GM21619 (cell line): ENCODE measurements around the gene SLC26A1.
A peak's percentile ranks its signal among the peaks of the same experiment; 100 is the strongest.
"Not testable (repeated sequence)": the region's sequence is repeated elsewhere in the genome, so short reads cannot be mapped to it uniquely, and the experiment has no call there.

Experiments
- ATAC-seq: cut with Tn5 transposase; IDR thresholded peaks from one replicate; pipeline ENCODE4 v1.9.1; 2021; ENCODE audit not compliant: unreplicated experiment

Gene SLC26A1

DNA sequence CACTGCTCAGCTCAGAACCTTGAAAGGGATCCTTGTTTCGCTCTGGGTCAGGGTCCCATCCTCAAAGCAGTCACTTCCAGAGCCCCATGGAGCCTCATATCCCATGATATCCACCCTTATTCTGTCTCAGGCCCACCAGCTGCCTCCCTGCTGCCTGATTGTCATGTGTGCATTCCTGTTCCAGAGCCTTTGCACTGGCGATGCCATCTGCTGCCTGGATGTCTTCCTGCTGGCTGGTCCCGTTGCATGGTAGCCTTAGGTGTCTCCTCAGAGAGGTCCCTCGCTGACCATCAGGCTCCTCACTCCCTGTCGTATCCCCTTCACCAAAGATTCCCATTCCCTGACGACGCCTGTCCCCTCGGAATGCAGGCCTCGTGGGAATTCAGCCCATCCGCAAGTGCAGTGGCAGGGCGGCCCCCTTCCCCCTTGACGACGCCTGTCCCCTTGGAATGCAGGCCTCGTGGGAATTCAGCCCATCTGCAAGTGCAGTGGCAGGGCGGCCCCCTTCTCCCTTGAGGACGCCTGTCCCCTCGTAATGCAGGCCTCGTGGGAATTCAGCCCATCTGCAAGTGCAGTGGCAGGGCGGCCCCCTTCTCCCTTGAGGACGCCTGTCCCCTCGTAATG lies 6.1 kb upstream of the SLC26A1 start:
- not testable (repeated sequence) for ATAC-seq

DNA sequence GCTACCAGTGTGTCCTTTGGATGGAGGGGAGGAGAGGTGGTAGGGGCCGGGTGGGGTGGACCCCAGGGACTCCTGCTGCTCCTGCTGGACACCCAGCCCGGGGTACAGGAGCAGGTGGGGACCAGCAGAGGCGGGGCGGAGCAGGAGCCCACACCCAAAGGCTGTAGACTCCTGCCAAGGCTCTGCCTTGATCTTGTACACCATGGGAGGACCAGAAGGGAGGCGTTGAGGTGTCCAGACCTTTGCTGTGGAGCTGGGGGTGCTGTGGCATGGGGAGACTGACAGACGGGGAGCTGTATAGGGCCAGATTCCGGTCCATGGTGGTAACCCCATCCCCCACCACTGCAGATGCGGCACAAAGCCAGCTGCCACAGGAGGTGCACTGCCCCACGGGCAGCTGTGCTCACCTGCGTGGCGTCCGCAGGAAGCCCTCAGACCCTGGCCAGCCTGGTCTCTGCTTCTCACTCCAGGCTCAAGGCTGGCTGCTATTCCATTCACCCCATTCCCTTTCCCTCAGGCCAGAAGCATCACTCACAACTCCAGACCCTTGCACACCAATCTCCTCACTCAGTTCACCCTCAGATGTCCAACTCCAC lies 5.0 kb upstream of the SLC26A1 start:
- ATAC-seq: no peak

DNA sequence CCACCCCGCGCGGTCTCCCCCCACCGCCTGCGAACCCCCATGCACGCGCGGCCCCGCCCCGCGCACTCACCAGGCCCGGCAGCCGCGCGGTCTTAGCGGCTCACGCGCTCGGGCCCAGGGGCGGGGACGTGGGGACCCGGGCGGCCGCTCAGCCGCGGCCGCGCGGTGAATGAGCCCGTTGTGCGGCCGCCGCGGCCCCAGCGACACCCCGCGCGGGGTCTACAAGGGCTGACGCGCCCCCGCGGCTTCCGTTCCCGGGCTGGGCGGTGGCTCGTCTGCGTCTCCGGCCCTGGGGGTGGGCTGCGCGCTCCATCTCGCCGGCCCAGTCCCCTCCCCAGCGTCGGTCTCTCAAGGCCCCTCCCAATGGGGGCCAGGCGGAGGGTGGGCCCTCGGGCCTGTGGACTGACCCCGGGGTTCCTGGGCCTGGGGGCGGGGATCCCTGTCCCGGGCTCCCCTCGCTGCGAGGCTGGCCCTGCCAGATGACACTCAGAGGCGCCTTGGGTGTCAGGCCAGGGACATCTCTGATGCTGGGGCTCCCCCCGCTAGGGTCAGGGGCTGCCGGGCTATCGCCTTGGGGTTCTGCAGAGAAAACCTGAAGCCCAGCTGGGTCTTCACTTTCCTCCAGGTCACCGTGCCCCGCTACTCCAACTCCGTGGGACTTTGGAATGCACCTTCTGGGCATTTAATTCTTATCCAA lies 4.3 kb upstream of the SLC26A1 start:
- no peak for ATAC-seq

DNA sequence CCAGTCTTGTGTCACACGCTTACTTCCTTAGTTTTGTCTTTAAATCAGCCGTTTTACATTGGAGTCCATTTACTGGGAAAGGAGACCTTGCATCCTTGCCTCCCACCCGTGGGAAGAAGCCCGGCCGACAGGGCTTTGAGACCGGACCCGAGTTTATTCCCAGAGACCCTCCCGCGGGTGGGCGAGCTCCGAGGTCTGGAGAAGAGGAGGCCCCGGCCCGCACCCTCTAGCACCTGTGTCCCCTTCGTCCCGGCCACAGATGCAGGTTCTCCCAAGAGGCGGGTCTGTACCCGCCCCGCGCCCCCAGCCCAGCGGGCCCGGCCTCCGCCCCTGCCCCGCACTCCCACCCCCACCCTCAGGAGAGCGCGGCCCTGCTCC lies 3.8 kb upstream of the SLC26A1 start:
- ATAC-seq: no peak

DNA sequence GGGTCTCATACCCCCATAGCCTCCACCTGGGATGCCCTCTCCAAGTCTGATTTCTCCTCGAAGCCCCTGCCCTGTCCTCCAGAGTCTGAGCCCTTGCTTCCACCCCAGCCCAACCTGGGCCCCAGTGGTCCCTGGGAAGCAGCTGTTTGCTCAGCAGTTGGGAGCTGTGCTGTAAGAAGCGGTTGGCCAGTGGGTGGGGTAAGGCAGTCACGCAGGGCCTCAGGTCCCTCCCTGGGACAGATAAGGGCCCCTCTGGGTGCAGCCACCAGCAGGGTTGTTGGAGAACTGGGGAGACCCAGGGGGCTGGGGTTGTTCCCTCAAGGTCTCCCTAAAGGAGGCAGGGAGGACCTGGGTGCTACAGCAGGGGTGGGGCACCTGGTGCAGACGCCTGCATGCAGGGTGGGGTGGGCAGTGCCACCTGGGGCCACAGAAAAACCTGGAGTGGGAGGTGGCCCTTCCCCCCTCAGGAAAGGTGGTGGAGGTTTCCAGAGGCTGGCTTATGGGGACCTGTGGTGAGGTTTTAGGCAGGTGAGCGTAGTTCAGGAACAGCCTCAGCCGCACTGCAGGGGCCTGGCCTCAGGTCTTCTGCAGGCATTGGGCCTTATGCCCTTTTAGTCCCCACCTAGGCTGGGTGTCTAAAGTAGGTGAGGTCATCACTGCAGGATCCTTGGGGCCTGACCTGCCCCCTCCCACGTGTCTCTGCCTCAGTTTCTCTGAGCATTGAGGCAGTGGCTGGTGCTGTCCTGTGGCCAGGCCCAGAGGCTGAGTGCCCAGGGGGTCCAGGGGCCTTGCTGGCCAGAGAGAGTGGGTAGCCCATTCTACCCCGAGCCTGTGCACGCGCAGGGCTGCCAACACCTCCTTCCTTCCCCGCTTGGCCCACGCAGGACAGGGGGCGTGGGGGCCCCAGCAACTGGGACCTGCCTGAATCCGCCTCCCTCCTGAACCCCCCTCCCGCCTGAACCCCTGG lies 3.1 kb upstream of the SLC26A1 start:
- ATAC-seq: no peak

DNA sequence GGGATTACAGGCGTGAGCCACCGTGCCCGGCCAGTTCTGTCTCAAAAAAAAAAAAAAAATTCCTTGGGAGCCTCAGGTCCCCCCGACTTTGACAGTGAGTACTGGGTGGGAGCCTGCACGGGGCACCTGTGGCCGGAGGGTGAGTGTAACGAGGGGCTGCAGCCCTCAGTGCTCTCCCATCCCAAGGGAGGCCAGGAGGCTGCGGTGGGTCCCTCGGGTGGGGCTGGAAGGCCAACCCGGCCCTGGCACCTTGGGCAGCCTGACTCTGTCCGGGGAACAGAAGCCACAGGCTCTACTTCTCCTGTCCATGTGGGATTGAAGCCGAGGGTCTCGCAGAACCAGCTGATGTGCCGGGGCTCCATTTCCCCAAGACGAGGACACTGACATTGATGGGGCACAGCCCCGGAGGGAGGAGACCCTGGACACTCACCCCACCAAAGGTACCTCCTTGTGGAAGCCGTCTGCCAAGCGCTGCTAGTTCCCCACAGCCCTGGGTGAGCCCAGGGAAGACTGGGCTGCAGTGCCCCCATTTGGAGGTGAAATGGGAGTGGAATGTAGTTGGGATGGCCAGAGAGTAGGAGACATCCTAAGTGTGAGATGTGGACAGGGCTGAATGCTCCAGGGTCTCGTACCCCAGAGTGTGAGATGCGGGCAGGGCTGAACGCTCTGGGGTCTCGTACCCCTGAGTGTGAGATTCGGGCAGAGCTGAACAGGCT lies 2.3 kb upstream of the SLC26A1 start:
- no peak for ATAC-seq

DNA sequence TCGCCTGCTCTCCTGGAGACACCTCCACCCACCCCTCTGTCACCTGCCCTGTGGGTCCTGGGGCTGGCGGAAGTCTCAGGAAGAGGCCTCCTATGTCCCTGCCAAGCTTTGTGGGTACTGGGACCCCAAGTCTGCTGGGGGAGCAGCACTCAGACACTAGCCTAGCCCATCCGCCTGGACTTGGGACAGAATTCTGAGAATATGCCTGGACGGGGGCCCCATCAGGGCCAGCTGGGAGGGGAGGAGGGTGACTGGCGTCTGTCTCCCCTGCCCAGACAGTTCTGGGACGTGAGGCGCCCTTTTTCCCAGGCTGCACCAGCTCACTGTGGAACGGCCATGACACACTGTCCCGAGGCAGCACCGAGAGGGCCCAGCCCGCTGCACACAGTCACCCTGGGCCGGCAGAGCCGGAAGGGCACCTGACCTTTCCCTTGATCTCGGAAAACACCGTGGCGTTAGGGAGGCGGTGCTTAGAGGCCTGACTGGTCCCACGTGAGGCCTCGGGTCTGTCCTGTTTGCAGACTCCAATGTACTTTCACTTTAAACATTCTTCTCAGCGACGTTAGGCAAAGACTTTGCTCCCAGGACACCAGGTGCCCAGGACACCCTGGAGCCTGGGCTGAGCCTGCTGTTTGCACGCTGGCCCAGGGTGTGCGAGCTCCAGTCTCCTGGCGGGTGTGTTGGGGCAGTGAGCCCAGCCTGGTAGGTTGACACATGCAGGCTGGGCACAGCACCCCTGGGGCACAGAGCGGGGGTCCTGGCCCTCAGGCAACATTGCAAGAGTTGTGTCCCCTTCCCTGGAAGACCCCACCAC lies 700 bp downstream of the SLC26A1 start:
- no peak for ATAC-seq

DNA sequence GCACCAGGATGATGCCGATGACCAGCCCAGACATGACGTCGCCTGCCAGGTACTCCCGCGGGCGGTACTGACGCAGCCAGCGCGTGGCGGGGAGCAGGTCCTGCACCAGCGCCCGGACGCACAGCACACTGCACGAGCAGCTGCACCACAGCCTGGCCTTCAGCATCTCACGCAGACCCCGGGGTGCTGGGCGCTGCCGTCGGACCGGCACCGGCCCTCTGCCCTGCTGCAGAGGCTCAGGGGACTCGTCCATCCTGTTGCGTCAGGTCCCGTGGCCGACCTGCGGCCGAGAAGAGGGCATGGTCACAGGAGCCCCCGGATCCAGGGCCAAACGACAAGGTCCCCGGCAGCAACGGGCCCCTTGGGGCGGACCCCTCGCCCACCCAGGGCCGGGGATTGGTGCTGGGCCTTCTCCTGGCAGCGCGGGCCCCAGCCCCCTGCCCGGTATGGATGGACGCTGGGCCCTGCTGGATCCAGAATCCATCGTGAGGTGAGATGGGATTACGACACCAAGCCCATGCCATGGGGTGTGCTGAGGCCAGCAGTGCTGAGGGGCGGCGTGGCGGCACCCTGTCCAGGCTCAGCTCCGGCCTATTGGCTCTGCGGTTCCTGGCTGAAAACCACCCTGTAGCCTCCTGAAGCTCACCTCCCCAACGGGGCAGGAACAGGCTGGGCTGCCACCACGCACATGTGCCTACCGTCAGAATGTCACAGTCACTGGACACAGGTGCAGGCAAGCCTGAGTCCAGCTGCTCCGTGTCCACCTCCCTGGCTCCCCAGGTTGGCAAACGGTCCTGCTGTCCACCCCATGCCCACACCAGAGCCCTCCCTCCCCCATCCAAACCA lies 1.5 kb downstream of the SLC26A1 start:
- ATAC-seq: no peak

DNA sequence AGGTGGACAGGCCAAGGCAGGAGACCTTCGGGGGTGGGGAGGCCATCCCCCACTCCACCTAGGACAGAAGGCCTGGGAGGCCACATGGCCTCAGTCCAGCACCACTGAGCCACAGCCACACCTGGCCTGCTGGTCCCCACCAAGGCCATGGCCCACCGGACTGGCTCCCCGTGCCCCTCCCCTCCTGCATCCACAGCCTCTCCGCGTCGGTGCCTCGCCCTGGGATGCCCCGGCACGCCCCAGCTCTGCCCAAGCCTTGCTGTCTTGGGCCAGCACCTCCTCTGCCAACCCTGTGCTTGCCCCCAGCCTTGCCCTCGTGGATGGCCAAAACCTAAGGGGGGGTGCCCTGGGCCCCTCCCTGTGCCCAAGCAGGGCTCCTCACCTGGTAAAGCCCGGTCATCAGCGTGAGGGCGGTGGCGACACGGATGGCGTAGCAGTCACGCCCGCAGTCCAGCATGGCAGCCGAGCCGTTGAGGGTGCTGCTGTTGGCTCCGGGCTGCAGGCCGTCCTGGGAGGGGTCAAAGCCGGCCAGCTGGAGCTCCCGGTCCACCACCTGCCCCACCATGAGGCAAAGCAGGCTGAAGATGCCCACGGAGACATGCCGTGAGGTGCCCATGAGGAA lies 2.3 kb downstream of the SLC26A1 start:
- ATAC-seq: no peak

DNA sequence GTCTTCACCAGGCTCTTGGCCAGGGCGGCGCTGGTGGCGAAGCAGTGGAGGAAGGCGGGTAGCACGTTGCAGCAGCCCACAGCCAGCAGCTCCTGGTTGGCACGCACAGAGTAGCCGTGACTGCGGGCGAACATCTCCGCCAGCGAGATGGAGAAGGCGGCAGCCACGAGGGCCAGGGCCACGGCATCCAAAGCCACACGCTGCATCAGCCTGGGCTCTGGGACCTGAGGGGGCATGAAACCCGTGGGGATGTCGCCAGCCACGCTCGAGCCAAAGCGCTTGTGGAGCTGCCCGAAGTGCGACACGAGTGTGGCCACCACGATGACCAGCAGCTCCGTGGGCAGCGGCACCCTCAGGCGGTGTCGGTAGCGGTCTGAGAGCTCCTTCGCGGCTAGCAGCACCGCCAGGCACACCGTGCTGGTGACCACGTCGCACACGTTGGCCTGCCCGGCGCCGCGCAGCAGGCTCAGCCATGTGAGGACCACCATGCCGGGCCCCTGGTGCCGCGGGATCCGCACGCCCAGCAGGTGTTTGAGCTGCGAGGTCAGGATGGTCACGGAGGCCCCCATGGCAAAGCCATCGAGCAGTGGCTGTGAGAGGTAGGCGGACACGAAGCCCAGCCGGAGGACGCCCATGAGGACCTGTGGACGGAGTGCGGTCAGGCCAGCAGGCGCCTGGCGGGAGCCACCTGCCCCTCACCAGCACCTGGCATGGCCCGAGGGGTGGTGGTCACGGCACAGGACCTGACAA lies 3.3 kb downstream of the SLC26A1 start:
- no peak for ATAC-seq

DNA sequence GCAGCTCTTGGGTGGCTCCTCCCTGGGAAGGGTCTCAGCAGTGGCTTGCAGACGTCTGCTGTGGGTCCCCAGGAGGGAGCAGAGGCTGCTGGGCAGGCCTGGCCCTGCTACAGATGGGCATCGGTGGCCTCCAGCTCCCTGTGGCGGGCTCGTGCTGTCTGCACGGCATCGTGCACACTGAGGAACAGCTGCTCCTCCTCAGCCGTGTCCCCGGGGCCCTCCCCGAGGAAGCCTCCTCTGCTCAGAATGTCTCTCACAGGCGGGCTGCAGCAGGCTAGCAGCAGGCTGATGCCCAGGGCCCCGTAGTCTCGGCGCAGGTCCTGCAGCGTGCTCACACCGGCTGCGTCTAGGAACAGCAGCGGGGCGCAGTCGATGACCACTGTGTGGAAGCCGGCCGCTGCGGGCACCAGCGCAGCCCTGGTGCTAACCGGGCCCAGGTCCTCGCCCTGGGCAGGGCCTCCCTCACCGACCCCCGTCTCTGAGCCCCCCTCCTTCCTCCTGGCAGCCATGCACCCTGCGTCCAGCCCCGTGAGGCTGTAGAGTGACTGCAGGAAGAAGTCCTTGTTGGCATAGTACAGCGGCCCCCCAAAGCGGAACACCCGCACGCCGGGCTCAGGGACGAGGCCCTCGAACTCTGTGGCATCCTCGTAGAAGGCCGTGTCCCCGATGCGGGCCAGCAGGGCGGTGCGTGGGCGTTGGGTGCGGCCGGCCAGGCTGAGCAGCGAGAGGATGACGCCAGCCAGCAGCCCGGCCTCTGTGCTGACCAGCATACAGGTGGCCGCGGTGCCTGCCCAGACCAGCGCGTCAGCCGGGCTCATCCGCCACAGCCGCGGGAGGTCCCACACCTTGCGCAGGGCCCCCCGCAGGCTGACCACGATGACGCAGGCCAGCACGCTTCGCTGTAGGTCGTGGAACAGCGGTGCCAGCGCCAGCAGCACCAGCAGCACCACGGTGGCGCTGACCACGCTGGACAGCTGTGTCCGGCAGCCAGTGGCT lies 4.2 kb downstream of the SLC26A1 start:
- ATAC-seq: no peak

DNA sequence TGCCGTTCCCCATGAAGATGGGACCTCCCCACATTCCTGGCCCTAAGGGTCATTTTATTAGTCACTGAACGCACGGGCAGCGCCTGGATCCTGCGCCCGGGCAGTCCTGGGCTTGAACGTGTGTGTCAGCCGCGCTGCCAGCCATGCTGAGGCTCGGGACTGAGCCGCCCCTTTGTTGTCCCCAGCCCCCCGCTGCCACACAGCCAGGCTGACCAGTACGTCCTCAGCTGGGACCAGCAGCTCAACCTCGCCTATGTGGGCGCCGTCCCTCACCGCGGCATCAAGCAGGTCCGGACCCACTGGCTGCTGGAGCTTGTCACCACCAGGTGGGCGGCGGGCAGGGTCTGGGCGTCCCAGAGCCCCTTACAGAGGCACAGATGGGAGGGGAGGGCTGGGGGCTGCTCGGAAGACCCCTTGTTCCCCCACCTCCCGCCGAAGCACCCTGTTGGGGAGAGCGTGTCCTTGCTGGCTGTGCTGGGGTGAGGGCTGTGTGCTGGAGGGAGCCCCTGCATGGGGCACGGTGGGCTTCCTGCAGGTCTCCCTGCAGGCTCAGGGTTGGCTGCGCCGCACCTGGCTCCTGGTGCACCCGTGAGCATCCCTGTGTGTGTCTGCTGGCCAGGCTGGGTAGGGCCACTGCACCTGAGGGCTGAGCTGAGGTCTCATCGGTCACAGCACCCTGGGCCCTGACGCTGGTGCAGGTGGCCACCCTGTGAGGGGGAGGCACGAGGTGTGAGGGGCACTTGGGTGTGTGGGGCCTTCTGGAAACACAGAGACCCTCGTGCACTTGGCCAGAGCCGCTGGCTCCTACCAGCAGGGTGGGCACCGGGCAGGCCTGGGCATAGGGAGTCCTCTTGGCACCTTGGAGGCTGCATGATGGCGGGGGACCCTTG lies 5.3 kb downstream of the SLC26A1 start:
- ATAC-seq: no peak

DNA sequence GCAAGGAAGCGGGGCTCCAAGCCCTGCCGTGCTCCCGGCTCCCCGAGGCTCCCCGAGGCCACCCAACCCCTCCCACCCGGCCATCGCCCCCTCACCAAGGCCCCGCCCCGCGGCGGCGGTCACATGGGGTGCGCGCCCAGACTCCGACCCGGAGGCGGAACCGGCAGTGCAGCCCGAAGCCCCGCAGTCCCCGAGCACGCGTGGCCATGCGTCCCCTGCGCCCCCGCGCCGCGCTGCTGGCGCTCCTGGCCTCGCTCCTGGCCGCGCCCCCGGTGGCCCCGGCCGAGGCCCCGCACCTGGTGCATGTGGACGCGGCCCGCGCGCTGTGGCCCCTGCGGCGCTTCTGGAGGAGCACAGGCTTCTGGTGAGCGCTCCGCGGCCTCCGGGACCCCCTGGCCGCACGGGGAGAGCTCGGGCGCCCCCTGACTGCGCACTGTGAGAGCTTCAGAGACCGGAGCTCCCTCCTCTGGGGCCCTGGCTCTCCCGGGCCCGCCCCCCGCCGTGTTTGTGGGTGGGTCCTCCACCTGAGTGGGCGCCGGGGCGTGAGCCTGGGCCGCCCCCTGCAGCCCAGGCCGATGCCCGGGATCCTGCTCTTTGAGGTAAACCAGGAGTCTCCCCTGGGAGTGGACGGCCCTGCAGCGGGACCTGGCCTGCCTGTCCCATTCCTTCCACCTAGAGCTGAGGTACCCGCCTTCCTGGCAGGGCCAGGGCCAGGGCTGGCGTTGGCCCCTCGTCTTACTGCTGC lies 6.2 kb downstream of the SLC26A1 start, which contains the start of gene IDUA:
TSS of gene IDUA (plus strand) at position 166 of the 745 bp plus-strand sequence. CDS start at position 207, 41 bp downstream.
- peak; percentile 79 for ATAC-seq

DNA sequence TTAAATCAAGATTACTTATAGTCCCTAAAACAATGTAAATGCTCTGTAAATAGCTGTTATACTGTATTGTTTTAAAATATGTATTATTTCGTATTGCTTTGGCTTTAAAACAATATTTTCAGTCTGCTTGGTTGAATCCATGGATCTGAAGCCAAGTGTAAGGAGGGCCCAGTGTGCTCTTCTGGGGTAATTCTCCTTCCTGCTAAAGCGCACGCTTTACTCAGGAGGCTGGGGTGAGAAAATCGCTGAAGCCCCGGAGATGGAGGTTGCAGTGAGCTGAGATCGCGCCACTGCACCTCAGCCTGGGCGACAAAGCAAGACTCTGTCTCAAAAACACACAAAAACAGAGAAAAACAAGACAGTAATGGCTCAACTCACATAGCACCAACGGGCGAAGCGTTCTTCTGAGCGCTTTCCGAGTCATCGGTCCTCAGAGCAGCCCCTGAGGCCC lies 6.8 kb downstream of the SLC26A1 start:
- peak; percentile 16 for ATAC-seq
